Activated T-helper 17 cell treated with anti-CD3 and anti-CD28 coated beads, Interleukin-2, amount 50 U/mL, for 72 hours (primary cell): Measurements from ENCODE around the gene OTUB2. TPM values are rescaled to one million over a fixed set of nuclear protein-coding genes. Genes with fewer than 3 reads are reported as not detected.

Source experiments
- ATAC-seq: fragments of 150-1000 bp; cut with Tn5 transposase; replicated peaks from 2 replicates; pipeline ENCODE4 v1.10.0; 2021; ENCODE audit warnings: mild to moderate bottlenecking, moderate library complexity
- H3K27ac Mint-ChIP-seq: one replicate; pipeline ENCODE4 v1.8.0; 2022; ENCODE audit warnings: mixed read lengths
- H3K27me3 Mint-ChIP-seq: one replicate; pipeline ENCODE4 v1.8.0; 2022; ENCODE audit warnings: mixed read lengths
- H3K36me3 Mint-ChIP-seq: one replicate; pipeline ENCODE4 v1.8.0; 2022; ENCODE audit warnings: low read depth, mild to moderate bottlenecking, mixed read lengths
- H3K4me1 Mint-ChIP-seq: one replicate; pipeline ENCODE4 v1.8.0; 2022; ENCODE audit warnings: mixed read lengths
- H3K4me3 Mint-ChIP-seq: one replicate; pipeline ENCODE4 v1.8.0; 2022; ENCODE audit warnings: mild to moderate bottlenecking, mixed read lengths
- H3K9me3 Mint-ChIP-seq: one replicate; pipeline ENCODE4 v1.8.0; 2022; ENCODE audit warnings: mixed read lengths
- total RNA-seq, 2 donors: library from RNA; stranded (reverse); gene quantifications; one replicate each; pipeline ENCODE4 v1.2.3, GENCODE V29; 2022

OTUB2 gene
- total RNA-seq, 2 donors from 2014 or later: 6.3 to 11.0 TPM

DNA sequence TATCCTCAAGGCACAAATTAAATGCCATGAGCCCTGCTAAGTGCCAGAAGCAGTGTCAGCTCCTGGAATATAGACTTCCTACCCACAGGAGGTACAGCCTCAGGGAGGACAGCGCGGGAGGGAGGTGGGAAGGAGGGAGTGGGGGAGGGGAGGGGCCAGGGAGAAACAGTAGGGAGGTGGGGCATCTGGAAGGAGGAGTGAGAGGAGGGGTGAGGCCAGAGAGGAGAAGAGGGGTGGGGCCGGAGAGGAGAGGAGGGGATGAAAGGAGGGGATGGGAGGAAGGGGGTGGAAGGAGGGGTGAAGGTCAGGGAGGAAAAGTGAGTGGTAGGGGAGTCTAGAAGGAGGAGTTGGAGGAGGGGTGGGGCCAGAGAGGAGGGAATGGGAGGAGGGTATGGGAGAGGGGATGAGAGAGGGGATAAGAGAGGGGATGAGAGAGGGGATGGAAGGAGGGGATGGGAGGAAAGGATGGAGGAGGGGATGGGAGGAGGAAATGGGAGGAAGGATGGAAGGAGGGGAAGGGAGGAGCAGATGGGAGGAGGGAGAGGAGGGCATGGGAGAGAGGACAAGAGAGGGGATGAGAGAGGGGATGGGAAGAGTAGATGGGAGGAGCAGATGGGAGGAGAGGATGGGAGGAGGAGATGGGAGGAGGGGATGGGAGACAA is 38.2 kb upstream of the OTUB2 start:
- Mint-ChIP-seq H3K4me1 (peaks cover 4% of the 10 kb centered on the region), H3K27ac (no peak overlapping the region), H3K4me3 (no peak overlapping the region), H3K9me3 (no peaks in the 10 kb centered on the region), H3K27me3 (no peaks in the 10 kb centered on the region), H3K36me3 (no peaks in the 10 kb centered on the region)
- ATAC-seq: no peak

DNA sequence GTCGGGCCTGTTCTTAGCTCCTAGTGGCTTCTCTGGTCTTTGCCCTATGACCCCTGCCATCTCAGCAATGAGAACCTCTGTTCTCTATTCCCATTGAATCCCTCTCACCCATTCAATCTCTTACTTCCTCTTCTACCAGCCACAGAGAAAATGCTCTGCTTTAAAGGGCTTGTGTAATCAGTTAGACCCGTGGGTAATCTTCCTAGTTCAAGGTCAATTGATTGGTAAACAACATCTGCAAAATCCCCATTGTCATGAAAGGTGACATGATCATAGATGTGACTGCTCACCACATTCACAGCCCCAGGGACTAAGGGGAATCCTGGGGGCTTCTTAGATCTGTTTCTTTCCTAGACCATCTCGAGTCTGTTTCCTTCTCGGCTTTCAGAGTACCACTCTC is 36.2 kb upstream of the OTUB2 start:
- Mint-ChIP-seq H3K36me3 (no peaks in the 10 kb centered on the region), H3K4me1 (peaks cover 4% of the 10 kb centered on the region), H3K27me3 (no peaks in the 10 kb centered on the region), H3K27ac (no peak overlapping the region), H3K9me3 (no peaks in the 10 kb centered on the region), H3K4me3 (no peak overlapping the region)
- no peak for ATAC-seq

DNA sequence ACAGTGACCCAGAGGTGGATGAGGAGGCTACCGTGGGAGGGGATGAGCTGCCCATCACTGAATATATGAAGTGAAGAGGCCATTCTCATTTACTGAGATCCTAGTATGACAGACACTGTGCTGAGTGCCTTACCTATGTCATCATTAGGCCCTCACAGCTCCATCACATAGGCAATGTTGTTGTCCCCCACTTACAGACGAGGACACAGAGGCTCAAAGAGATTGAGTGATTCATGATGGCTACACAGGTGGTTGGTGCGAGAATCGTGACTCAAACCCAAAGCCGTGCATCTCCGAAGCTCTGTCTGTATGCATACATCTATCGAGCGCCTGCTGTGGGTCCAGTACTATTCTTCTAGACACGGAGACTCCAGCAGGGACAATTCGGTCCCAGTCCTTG is 34.9 kb upstream of the OTUB2 start:
- ATAC-seq: peak; percentile 52
- Mint-ChIP-seq H3K4me3 (no peak overlapping the region), H3K27me3 (no peaks in the 10 kb centered on the region), H3K27ac (peak overlapping the region; percentile 61), H3K4me1 (peaks cover 4% of the 10 kb centered on the region), H3K9me3 (no peaks in the 10 kb centered on the region), H3K36me3 (no peaks in the 10 kb centered on the region)

DNA sequence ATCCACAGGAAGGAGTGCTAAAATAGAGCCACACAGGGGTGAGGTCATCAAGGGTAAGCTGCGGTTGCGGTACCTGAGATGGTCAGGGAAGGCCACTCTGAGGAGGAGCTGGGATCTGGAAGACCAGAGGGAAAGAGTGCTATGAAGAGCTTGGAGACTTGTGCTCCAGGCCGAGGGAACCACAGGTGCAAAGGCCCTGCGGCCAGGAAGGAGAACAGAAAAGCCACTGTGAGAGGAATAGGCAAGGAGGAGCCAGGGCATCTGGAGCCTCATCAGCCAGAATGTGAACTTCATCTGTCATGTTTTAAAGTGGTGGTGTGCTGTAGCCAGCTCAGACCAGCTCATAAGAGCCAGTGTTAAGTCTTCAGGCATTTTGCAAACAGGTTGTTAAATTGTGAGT is 34.5 kb upstream of the OTUB2 start:
- Mint-ChIP-seq H3K9me3 (no peaks in the 10 kb centered on the region), H3K4me3 (no peak overlapping the region), H3K27ac (peak overlapping the region; percentile 61), H3K27me3 (no peaks in the 10 kb centered on the region), H3K36me3 (no peaks in the 10 kb centered on the region), H3K4me1 (peaks cover 4% of the 10 kb centered on the region)
- no peak for ATAC-seq

DNA sequence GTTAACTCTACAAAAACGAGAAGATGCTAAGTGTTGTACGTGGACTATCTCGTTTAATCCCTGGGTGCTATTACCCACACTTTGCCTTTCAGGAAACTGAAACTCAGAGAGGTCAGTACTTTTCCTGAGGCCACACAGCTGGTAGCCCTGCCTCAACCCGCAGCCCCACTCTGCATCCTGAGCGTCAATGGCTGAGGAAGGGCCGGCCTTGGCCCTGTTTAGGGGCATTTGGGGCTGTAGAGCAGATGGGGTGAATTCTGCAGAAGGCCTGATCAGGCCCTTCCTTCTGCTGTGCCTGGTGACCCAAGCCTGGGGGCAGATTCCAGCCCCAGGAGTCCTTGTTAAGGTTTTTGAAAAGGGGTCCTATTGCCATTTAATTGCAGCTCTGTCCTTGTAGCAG is 32.8 kb upstream of the OTUB2 start:
- peaks cover 4% of the 10 kb centered on the region for H3K4me1 Mint-ChIP-seq
- H3K9me3 Mint-ChIP-seq: no peaks in the 10 kb centered on the region
- H3K36me3 Mint-ChIP-seq: no peaks in the 10 kb centered on the region
- ATAC-seq: no peak
- no peak overlapping the region for H3K4me3 Mint-ChIP-seq
- H3K27ac Mint-ChIP-seq: peak overlapping the region; percentile 50
- H3K27me3 Mint-ChIP-seq: no peaks in the 10 kb centered on the region

DNA sequence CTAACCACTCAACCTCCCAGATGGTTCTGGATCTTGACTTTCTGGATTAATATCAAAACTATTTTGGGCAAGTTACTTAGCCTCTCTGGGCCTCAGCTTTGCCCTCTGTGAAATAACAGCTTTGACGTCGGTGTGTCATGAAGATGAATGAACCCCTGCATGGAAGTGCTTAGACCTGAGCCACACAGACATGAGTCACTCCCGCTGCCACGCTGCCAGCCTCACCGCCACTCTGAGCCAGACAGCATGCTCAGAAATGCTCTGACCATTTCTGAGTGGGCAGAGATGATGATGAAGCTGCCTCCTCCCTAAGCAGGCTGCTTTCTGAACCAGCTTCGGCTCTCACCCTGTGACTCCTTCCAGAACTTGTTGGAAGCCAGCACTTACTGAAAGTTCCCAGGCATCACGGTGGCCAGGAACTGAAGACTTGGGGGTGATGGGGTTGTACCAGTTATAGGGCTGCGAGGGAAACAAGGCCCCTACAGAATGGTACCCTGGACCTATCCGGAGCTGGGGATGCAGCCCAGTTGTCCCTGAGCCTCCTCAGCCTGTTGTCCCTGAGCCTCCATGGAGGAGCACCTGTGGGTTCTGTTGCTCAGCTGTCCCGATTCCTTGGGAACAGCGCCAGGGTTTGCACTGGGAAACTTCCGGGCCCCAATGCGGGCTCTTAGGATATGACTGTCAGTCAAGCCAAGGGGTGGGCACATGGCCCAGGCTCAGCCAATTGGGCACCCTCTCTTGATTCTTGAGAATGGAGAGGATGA is 31.0 kb upstream of the OTUB2 start:
- Mint-ChIP-seq H3K27ac (peak overlapping the region; percentile 68), H3K4me3 (peak overlapping the region; percentile 32), H3K36me3 (no peaks in the 10 kb centered on the region), H3K9me3 (no peaks in the 10 kb centered on the region), H3K27me3 (no peaks in the 10 kb centered on the region), H3K4me1 (peaks cover 4% of the 10 kb centered on the region)
- ATAC-seq: peak; percentile 94

DNA sequence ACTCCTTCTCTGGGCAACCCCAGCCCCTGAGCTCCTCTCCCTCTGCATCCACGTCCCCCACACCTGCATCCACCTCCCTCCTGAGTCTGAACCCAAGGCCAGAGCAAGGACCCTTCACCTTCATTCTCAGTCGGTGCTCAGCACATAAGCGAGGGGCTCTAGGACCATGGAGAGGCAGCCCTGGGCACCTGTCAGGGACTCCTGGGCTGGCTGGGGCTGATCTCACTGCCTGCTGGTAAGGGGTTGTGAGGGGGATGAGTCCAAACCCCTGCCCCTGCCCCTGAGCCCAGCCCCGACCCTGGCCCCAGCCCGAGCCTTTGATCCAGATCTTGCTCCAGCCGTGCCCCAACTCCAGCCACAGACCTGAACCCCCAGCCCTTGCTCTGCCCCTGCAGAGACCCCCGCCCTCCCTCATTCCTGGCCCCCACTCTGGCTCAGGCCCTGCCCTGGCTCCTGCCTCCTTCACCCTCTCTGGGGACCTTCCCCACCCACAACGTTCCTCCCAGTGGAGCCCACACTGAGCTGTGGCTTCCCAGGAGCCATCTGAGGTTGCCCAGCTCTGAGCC is 29.9 kb upstream of the OTUB2 start:
- H3K27ac Mint-ChIP-seq: peak overlapping the region; percentile 68
- no peaks in the 10 kb centered on the region for H3K36me3 Mint-ChIP-seq
- H3K4me1 Mint-ChIP-seq: no peaks in the 10 kb centered on the region
- ATAC-seq: no peak
- no peaks in the 10 kb centered on the region for H3K9me3 Mint-ChIP-seq
- peak overlapping the region; percentile 36 for H3K4me3 Mint-ChIP-seq
- H3K27me3 Mint-ChIP-seq: no peaks in the 10 kb centered on the region

DNA sequence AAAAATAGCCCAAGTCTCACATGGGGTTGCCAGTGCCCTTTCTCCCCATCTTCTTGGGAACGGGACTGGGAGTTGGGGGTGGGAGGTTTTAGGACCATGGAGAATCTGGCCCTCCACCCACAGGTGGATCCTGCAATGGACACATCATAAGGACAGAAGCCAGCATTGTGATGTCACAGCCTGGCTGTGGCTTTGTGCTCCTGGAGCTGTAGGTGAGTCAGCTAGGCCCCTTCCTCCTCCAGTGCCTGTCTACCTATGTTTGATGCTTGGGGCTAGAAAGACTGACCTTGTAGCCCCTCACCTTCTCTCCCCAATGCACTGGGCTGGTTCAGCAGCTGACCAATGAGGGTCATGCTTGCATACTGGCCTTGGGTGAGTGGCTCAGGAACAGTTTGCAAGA is 29.1 kb upstream of the OTUB2 start, which contains the start of gene CCDC197:
TSS of gene CCDC197 (plus strand) at position 220 of the 400 bp plus-strand sequence. CDS start 831 bp downstream, outside the sequence.
- no peaks in the 10 kb centered on the region for H3K4me1 Mint-ChIP-seq
- no peaks in the 10 kb centered on the region for H3K9me3 Mint-ChIP-seq
- H3K36me3 Mint-ChIP-seq: no peaks in the 10 kb centered on the region
- H3K4me3 Mint-ChIP-seq: peak within 1 kb of the TSS; percentile 36
- peak; percentile 33 for ATAC-seq
- no peaks in the 10 kb centered on the region for H3K27me3 Mint-ChIP-seq
- H3K27ac Mint-ChIP-seq: no peak within 1 kb of the TSS

DNA sequence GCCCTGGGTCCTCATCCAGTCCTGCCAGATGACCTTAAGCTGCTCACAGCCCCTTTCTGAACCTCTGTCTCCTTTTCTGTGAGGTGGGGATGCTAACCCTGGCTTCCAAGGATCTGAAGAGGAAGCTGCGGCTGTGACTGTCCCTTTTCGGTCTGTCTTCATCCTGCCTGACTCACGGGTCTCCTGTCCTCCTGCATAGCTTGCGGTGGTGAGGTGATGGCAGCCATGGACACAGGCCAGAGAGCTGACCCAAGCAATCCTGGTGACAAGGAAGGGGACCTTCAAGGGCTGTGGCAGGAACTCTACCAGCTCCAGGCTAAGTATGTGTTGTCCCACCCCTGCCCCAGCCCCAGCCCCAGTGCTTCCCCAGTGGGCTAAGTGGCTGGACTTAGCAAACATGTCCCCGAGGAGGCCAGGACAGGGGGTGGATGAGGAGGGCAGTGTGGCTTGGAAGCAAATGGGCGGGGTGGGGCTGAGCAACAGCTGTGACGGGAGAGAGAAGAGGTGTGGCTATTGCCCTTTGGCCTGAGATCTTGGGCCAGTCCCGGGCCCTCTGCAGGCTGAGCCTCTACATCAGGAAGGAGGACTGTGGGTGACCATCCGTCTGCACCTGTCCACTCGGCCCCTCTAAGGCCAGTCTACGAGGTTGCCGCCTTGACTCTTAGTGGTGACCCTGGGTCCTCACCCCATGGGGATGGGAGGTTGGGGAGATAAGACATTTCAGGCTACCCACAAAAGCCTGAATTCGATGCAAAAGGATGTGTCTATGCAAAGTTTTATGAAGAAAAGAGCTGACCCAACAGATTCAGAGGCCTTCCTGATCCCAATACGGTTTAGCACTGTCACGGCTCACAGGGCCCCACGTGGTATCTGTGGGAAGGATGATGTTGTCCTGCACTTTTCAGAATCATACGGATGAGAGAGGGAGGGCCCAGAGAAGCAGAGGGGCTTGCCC is 27.9 kb upstream of the OTUB2 start:
- ATAC-seq: no peak
- no peak overlapping the region for H3K4me3 Mint-ChIP-seq
- H3K27ac Mint-ChIP-seq: no peak overlapping the region
- no peaks in the 10 kb centered on the region for H3K4me1 Mint-ChIP-seq
- H3K27me3 Mint-ChIP-seq: no peaks in the 10 kb centered on the region
- H3K9me3 Mint-ChIP-seq: no peaks in the 10 kb centered on the region
- no peaks in the 10 kb centered on the region for H3K36me3 Mint-ChIP-seq

DNA sequence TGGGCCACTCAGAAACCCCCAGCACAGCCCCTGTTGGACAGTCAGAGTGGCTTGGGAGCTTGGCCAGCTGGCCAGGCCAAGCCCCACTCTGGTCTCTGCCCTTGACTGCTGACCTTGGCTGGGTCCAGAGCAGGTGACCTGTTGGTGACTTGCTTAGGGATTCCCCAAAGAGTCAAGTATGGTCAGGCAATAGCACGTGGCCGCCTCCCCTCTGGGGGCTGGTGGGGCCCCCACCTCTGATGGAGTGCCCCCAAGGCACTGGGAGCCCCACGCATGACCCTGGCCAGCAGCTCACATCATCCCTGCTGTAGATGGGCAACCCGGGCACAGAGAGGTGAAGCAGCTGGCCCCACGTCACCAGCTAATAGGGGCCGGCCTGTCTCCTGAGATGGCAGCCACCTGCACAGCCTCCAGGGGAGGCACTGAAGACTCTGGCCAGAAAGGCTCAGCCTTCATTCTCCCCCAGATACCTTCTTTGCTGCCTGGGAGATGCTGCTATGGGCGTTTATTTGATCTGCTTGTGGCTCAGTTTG is 27.2 kb upstream of the OTUB2 start:
- Mint-ChIP-seq H3K4me3 (no peak overlapping the region), H3K27me3 (no peaks in the 10 kb centered on the region), H3K27ac (no peak overlapping the region), H3K4me1 (no peaks in the 10 kb centered on the region), H3K36me3 (no peaks in the 10 kb centered on the region), H3K9me3 (no peaks in the 10 kb centered on the region)
- ATAC-seq: no peak

DNA sequence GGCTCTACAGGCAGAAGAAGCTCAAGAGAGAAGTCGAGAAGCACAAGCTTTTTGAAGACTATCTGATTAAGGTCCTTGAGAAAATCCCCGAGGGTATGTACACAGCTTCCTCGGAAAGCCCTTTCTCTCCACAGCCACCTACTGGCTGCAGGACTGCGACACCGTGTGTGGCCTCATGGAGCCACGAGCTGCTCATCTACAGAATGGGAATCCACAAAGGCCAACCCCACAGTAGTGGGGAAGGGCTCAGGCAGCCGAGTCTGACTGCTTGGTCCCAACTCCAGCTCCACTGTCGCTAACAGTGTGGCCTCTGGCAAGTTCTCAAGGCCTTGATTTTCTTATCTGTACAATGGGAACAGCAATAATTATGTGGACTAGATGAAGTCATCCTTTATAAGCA is 26.6 kb upstream of the OTUB2 start:
- ATAC-seq: no peak
- no peaks in the 10 kb centered on the region for H3K9me3 Mint-ChIP-seq

DNA sequence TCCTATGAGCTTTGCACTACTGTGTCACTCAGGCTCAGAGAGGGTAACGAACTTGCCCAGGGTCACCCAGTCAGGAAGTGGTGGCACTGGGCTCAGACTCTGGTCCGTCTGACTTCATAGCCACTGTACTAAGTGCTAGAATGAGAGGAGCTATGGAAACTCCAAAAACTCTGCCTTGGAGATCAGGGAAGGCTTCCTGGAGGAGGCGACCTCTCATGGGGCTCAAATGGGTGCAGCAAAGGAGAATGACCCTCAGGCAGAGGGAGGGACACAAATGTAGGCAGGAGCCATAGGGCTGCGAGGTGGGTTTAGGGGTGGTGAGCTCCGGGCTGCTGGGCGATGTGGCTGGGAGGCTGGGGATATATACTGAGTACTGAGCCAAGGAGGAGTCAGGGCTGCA is 25.9 kb upstream of the OTUB2 start:
- H3K4me1 Mint-ChIP-seq: no peaks in the 10 kb centered on the region
- H3K27me3 Mint-ChIP-seq: no peaks in the 10 kb centered on the region
- no peak overlapping the region for H3K4me3 Mint-ChIP-seq
- H3K9me3 Mint-ChIP-seq: no peaks in the 10 kb centered on the region
- no peak overlapping the region for H3K27ac Mint-ChIP-seq
- ATAC-seq: no peak
- H3K36me3 Mint-ChIP-seq: no peaks in the 10 kb centered on the region

More for the DNA sequence above, 26.6 kb upstream of the OTUB2 start:
- H3K27me3 Mint-ChIP-seq: no peaks in the 10 kb centered on the region
- H3K27ac Mint-ChIP-seq: no peak overlapping the region
- H3K4me1 Mint-ChIP-seq: no peaks in the 10 kb centered on the region
- no peak overlapping the region for H3K4me3 Mint-ChIP-seq
- no peaks in the 10 kb centered on the region for H3K36me3 Mint-ChIP-seq

DNA sequence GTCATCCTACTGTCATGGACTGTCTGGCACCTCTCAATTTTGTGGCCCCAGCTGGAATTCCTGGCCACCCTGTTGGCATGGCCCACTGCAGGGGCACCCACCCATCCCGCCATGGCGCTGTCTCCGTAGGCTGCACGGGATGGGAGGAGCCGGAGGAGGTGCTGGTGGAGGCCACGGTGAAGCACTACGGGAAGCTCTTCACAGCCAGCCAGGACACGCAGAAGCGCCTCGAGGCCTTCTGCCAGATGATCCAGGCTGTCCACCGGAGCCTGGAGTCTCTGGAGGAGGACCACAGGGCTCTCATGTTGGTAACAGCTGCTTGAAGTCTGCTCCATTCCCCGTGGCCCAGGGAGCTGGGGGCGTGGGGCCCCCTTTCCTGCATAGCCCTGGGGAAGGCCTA is 25.1 kb upstream of the OTUB2 start:
- Mint-ChIP-seq H3K36me3 (no peaks in the 10 kb centered on the region), H3K4me3 (no peak overlapping the region), H3K4me1 (no peaks in the 10 kb centered on the region), H3K9me3 (no peaks in the 10 kb centered on the region), H3K27ac (no peak overlapping the region), H3K27me3 (no peaks in the 10 kb centered on the region)
- no peak for ATAC-seq
